Fibroblast of lung (primary cell): ENCODE measurements around the gene TMEM258.

ENCODE experiments used
- EZH2 ChIP-seq: IDR thresholded peaks from 2 replicates; pipeline ENCODE4 v1.5.1; 2012; ENCODE audit warnings: low read length, control low read depth, mild to moderate bottlenecking; ENCODE audit errors: missing control alignments
- TF ChIP-seq, protein P1 (sequence below), 2 donors: IDR thresholded peaks in 1 of 2; conservative IDR thresholded peaks in 1 of 2; 1 replicate in 1 of 2; 2 replicates in 1 of 2; pipeline ENCODE4 v1.5.1; 2011 to 2012; ENCODE audit warnings: low read length in 2 of 2, control low read depth in 1 of 2, inconsistent platforms in 1 of 2, low read depth in 1 of 2, mild to moderate bottlenecking in 1 of 2

DNA sequence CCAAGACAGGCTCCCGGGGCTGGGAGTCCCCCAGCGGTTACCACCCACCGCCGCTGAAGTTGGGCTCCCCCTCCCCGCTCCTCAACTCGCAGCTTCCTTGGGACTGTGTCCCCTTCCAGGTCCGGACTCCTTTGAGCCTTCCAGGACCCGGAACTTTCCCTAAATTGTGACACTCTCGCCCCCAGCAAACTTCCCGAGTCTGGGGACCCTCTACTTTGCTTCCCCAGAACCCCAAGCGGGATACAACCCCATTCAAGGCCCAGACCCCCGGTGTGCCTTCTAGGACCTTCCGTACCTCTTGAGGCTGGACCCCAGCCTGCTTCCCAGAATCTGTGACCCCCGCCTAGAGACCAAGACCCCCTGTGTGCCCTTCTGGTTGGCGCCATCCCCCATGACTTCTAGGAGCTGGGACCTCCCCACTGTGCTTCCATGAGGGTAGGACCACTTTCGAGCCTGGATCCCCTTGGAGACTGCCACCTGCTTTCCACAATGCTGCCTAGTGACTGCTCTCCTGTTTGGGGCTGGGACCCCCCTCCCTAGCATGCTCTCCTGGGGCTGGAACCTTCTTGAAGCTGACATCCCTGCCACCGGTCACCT lies 39.4 kb downstream of the TMEM258 start:
- TF ChIP-seq, protein P1, sequence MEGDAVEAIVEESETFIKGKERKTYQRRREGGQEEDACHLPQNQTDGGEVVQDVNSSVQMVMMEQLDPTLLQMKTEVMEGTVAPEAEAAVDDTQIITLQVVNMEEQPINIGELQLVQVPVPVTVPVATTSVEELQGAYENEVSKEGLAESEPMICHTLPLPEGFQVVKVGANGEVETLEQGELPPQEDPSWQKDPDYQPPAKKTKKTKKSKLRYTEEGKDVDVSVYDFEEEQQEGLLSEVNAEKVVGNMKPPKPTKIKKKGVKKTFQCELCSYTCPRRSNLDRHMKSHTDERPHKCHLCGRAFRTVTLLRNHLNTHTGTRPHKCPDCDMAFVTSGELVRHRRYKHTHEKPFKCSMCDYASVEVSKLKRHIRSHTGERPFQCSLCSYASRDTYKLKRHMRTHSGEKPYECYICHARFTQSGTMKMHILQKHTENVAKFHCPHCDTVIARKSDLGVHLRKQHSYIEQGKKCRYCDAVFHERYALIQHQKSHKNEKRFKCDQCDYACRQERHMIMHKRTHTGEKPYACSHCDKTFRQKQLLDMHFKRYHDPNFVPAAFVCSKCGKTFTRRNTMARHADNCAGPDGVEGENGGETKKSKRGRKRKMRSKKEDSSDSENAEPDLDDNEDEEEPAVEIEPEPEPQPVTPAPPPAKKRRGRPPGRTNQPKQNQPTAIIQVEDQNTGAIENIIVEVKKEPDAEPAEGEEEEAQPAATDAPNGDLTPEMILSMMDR (conservative IDR thresholded peaks at IDR 0.05 in 1 of 2, IDR thresholded peaks at IDR 0.05 in 1 of 2; ENCODE audit: low read depth in 1 of 2, low read length in 2 of 2) = no peak
- peak; percentile 59 for TF ChIP-seq EZH2
